ENCODE measurements around the gene SCML1.

- no peak for TF ChIP-seq CTCF (conservative IDR thresholded peaks at IDR 0.05)
- no peak for TF ChIP-seq ZFX (IDR thresholded peaks at IDR 0.05)
Observed at GRCh38 chrX:17703201-17703600, 34.1 kb upstream of the SCML1 start.

Data from C4-2B (cell line).